Islet of Langerhans (tissue), 1 donor: ENCODE measurements around the gene GPR25.

Experiments
- FAIRE-seq: peaks from one replicate; lab custom pipeline; 2011; peaks lifted over from hg19 to GRCh38; lab: Jason Lieb, UNC

GPR25 gene

GRCh38 chr1:200873116-200873670, 412 bp downstream of the GPR25 start:
- no peak for FAIRE-seq

GRCh38 chr1:200873671-200874397, 1.1 kb downstream of the GPR25 start:
- FAIRE-seq = no peak

GRCh38 chr1:200874694-200875093, 1.9 kb downstream of the GPR25 start:
- FAIRE-seq = no peak

DNA sequence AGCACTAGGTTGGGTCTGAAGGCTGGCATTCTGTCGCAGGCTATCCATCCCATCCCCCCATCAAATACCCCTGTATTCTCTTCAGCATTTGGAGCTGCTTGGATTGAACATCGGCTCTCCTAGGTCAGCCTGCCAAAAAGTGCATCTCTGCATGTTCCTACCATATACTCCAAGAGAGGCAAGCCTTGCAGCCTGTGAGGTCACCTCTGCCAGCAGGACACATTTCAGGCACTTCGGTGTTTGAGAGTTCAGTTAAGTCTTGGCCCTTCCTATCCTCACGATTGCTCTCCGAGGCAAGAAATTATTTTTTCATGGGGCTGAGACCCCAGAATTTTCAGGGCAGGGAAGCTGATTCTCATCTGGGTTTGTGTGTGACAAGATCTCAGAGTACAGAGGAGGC, 2.6 kb downstream of the GPR25 start:
- no peak for FAIRE-seq

DNA sequence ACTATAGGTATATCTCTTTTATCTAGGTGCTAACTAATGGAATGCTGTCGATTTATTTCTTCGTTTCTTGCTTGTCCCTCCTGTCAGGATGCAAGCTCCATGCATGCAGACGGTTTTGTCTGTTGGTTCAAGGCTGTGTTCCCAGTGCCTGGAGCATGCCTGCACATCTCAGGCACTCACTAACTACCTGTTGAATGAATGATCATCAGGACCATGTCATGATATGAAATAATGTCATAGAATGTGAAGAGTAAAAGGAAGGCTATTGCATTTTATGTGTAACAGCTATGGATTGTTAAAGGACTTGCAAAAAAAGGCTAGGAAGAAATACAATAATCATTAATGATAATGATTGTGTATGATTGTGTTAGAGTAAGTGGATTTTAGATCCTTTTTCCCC, 4.2 kb downstream of the GPR25 start:
- FAIRE-seq = no peak

- no peak for FAIRE-seq
Observed at GRCh38 chr1:200877839-200878551, 5.2 kb downstream of the GPR25 start.

- no peak for FAIRE-seq
Observed at GRCh38 chr1:200880212-200880611, 7.4 kb downstream of the GPR25 start.

- FAIRE-seq = no peak
Observed at GRCh38 chr1:200883118-200883517, 10.3 kb downstream of the GPR25 start.

DNA sequence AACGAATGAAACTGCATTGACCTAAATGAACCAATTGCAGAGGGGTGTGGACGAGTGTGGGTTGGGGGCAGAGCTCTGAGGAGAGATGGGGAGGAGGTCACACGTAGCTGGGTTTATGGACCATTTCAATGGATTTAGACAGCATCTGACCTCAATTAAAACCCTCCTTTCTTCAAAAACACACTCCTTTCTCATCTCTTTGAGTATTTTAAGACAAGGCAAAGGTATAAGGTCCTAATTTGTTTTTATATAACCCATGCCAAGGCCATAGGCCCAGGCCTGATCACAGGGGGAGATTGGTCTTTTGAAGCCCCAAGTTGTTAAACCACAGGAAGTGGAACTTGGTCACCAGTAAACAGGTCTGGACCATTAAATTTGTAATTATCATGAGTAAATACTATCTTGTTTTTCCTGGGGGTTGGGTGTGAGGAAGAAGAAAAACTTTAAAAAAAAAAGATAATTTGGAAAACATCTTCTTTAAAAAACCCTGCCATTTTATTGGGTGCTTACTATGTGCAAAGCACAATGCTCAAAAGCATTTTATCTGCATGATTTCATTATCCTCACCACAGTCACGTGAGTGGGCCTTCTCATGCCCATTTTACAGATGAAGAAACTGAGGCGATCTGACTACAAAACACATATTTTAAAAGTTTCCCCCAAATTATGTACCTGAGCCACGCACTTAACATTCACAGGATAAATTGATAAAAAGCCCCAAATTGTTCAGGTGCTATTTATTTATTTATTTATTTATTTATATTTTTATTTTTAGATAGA, 13.0 kb downstream of the GPR25 start:
- FAIRE-seq = no peak

- FAIRE-seq = no peak
Observed at GRCh38 chr1:200886594-200886993, 13.8 kb downstream of the GPR25 start.

GRCh38 chr1:200887036-200887435, 14.3 kb downstream of the GPR25 start:
- no peak for FAIRE-seq

- no peak for FAIRE-seq
Observed at GRCh38 chr1:200887772-200888348, 15.1 kb downstream of the GPR25 start.

- no peak for FAIRE-seq
Observed at GRCh38 chr1:200888349-200888838, 15.6 kb downstream of the GPR25 start.

DNA sequence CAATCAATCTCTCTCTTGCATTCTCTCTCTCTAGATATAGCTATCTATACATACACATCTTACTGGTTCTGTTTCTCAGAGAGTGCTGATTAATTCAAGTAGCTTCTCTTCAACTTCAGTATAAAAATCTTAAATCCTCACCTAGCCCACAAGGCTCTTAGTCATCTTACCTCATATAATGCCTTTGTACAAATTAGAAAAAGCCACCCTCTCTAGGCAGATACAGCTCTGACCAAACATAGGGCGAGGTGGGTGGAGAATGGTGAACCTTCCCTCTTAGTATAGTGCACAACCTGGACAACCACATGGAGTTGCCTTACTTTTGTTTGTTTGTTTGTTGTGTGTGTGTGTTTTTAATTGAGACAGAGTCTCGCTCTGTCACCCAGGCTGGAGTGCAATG, 16.8 kb downstream of the GPR25 start:
- FAIRE-seq = no peak

DNA sequence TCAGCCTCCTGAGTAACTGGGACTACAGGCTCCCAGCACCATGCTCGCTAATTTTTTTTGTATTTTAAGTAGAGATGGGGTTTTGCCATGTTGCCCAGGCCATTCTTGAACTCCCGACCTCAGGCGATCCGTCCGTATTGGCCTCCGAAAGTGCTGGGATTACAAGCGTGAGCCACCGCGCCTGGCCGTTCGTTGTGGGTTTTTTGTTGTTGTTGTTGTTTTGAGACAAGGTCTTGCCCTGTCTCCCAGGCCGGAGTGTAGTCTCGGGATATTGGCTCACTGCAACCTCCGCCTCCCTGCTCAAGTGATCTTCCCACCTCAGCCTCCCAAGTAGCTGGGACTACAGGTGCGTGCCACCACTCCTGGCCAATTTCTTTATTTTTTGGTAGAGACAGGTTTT, 17.2 kb downstream of the GPR25 start:
- no peak for FAIRE-seq

GRCh38 chr1:200890818-200891773, 18.3 kb downstream of the GPR25 start:
- FAIRE-seq = no peak

DNA sequence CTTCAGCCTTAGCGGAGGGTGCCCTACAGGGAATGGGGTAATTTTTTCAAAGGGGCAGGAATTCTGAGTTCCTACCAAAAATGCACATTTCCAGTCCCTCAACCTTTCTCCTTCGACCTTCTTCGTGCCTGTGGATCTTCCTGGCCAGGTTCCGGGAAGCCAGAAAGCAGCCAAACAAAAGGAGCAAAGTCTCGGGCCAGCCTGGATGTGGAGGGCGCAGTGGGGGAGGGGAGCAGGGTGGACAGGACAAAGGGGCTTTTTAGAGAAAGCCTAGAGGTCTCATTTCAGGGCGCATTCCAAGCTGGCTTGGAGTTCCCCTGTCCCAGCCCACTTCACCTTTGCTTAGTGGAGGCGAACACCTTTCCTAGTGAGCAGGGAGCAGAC, 19.0 kb downstream of the GPR25 start:
- FAIRE-seq = no peak

- no peak for FAIRE-seq
Observed at GRCh38 chr1:200892546-200892945, 19.8 kb downstream of the GPR25 start.

DNA sequence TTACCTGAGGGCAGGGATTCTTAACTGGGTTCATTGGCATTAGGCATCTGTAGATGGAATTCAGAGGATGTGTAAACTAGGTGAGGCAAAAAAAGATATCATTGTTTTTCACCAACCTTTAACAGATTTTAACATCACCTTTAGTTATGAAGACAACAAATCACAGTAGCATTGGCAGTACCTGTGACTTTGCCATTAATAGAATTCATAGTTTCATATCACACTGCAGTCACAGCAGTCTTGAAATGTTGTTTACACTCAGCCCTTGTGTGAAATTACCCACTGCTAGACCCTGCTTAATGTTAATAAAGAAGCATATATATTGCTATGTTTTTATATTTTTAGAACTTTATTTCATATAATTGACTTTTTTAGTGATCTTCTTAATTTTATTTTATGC, 20.2 kb downstream of the GPR25 start:
- FAIRE-seq = no peak

GRCh38 chr1:200893411-200893901, 20.7 kb downstream of the GPR25 start:
- no peak for FAIRE-seq
